Nephron progenitor cell (in vitro differentiated cells): ENCODE data around the gene NAA40.

Experiments
- DNase-seq: peaks from one replicate; pipeline ENCODE4 v3.0.0; 2021
- H3K27ac Mint-ChIP-seq: 2 replicates; pipeline ENCODE4 v1.8.0; 2021; ENCODE audit warnings: mild to moderate bottlenecking, moderate library complexity, mixed read lengths
- H3K27me3 Mint-ChIP-seq: 2 replicates; pipeline ENCODE4 v1.8.0; 2021; ENCODE audit warnings: mild to moderate bottlenecking, low read depth, mixed read lengths; ENCODE audit not compliant: poor library complexity
- H3K36me3 Mint-ChIP-seq: 2 replicates; pipeline ENCODE4 v1.8.0; 2021; ENCODE audit warnings: low read depth, mixed read lengths
- H3K4me1 Mint-ChIP-seq: 2 replicates; pipeline ENCODE4 v1.8.0; 2021; ENCODE audit warnings: mixed read lengths
- H3K4me3 Mint-ChIP-seq: 2 replicates; pipeline ENCODE4 v1.8.0; 2021; ENCODE audit warnings: mild to moderate bottlenecking, moderate library complexity, mixed read lengths
- H3K9me3 Mint-ChIP-seq: 2 replicates; pipeline ENCODE4 v1.8.0; 2021; ENCODE audit warnings: mild to moderate bottlenecking, moderate library complexity, mixed read lengths
- TF ChIP-seq, protein P1 (sequence below): fragments of 200-600 bp; sonication (generic); IDR thresholded peaks from 2 replicates; pipeline ENCODE4 v1.5.0; 2021; ENCODE audit warnings: antibody characterized with exemption

The NAA40 gene

GRCh38 chr11:63922673-63923192, 16.1 kb upstream of the NAA40 start:
- Mint-ChIP-seq H3K4me1 (peaks cover 53% of the 10 kb centered on the region), H3K27me3 (peaks cover 8% of the 10 kb centered on the region), H3K27ac (peak overlapping the region; percentile 41), H3K36me3 (no peaks in the 10 kb centered on the region), H3K4me3 (peak overlapping the region; percentile 2), H3K9me3 (peaks cover 12% of the 10 kb centered on the region)
- TF ChIP-seq, protein P1, sequence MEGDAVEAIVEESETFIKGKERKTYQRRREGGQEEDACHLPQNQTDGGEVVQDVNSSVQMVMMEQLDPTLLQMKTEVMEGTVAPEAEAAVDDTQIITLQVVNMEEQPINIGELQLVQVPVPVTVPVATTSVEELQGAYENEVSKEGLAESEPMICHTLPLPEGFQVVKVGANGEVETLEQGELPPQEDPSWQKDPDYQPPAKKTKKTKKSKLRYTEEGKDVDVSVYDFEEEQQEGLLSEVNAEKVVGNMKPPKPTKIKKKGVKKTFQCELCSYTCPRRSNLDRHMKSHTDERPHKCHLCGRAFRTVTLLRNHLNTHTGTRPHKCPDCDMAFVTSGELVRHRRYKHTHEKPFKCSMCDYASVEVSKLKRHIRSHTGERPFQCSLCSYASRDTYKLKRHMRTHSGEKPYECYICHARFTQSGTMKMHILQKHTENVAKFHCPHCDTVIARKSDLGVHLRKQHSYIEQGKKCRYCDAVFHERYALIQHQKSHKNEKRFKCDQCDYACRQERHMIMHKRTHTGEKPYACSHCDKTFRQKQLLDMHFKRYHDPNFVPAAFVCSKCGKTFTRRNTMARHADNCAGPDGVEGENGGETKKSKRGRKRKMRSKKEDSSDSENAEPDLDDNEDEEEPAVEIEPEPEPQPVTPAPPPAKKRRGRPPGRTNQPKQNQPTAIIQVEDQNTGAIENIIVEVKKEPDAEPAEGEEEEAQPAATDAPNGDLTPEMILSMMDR, result no peak
- no peak for DNase-seq

GRCh38 chr11:63923319-63923718, 15.5 kb upstream of the NAA40 start:
- TF ChIP-seq, protein P1, result no peak
- Mint-ChIP-seq H3K27ac (no peak overlapping the region), H3K36me3 (no peaks in the 10 kb centered on the region), H3K9me3 (peaks cover 12% of the 10 kb centered on the region), H3K4me1 (peaks cover 52% of the 10 kb centered on the region), H3K4me3 (no peak overlapping the region), H3K27me3 (peaks cover 11% of the 10 kb centered on the region)
- no peak for DNase-seq

- peaks cover 11% of the 10 kb centered on the region for H3K27me3 Mint-ChIP-seq
- TF ChIP-seq, protein P1, result no peak
- no peaks in the 10 kb centered on the region for H3K36me3 Mint-ChIP-seq
- H3K4me1 Mint-ChIP-seq, result peaks cover 29% of the 10 kb centered on the region
- H3K9me3 Mint-ChIP-seq, result no peaks in the 10 kb centered on the region
- DNase-seq, result no peak
- no peak overlapping the region for H3K4me3 Mint-ChIP-seq
- no peak overlapping the region for H3K27ac Mint-ChIP-seq
These were observed 9.2 kb upstream of the NAA40 start for GRCh38 chr11:63929616-63930015.

- H3K27ac Mint-ChIP-seq, result peak overlapping the region; percentile 91
- peaks cover 3% of the 10 kb centered on the region for H3K27me3 Mint-ChIP-seq
- TF ChIP-seq, protein P1, result no peak
- no peak for DNase-seq
- peaks cover 40% of the 10 kb centered on the region for H3K4me1 Mint-ChIP-seq
- peaks cover 4% of the 10 kb centered on the region for H3K9me3 Mint-ChIP-seq
- no peak overlapping the region for H3K4me3 Mint-ChIP-seq
- no peaks in the 10 kb centered on the region for H3K36me3 Mint-ChIP-seq
These were observed 7.8 kb upstream of the NAA40 start for GRCh38 chr11:63931045-63931444.

- TF ChIP-seq, protein P1, result no peak
- Mint-ChIP-seq H3K4me3 (no peak overlapping the region), H3K4me1 (peaks cover 42% of the 10 kb centered on the region), H3K9me3 (peaks cover 4% of the 10 kb centered on the region), H3K27ac (no peak overlapping the region), H3K36me3 (no peaks in the 10 kb centered on the region), H3K27me3 (peaks cover 3% of the 10 kb centered on the region)
- DNase-seq, result no peak
These were observed 6.9 kb upstream of the NAA40 start for GRCh38 chr11:63931876-63932275.

DNA sequence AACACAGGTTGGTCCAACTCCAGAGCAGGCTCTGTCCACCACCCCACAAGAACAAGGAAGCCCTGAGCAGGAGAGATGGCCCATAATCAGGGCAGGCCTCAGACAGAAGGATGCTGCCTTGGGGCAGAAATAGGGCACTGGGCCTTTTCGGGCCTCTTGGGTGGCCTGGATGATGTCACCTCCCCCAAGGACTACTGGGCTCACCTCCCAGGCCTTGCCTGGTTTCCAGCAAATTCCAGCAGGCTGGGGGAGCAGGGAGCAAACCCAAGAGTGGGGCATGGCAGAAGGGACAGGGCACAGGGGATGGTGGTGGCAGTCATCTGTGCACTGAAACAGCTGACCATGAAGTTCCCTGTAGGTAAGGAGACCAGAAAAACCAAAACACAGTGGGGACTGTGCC, 5.3 kb upstream of the NAA40 start:
- TF ChIP-seq, protein P1, result no peak
- H3K4me3 Mint-ChIP-seq, result no peak overlapping the region
- no peaks in the 10 kb centered on the region for H3K36me3 Mint-ChIP-seq
- H3K27ac Mint-ChIP-seq, result no peak overlapping the region
- DNase-seq, result no peak
- H3K4me1 Mint-ChIP-seq, result peaks cover 55% of the 10 kb centered on the region
- peaks cover 4% of the 10 kb centered on the region for H3K9me3 Mint-ChIP-seq
- H3K27me3 Mint-ChIP-seq, result no peaks in the 10 kb centered on the region
